ENCODE measurements around the gene DNAJC16.
"Not testable (repeated sequence)": the region's sequence is repeated elsewhere in the genome, so short reads cannot be mapped to it uniquely, and the experiment has no call there.

The DNAJC16 gene

GRCh38 chr1:15485636-15486035 lies 41.0 kb upstream of the DNAJC16 start:
- DNase-seq (ENCODE audit: low read depth): no peak
- no peak overlapping the region for H3K4me3 ChIP-seq (ENCODE audit: low read depth, low read length)
- TF ChIP-seq CTCF (IDR thresholded peaks at IDR 0.05; ENCODE audit: low read depth, low read length, missing control alignments): no peak

- not testable (repeated sequence) for DNase-seq (ENCODE audit: low read depth); H3K4me3 ChIP-seq (ENCODE audit: low read depth, low read length)
Observed at GRCh38 chr1:15486844-15487610, 39.6 kb upstream of the DNAJC16 start.

GRCh38 chr1:15488371-15488770 lies 38.3 kb upstream of the DNAJC16 start:
- DNase-seq (ENCODE audit: low read depth): no peak
- TF ChIP-seq CTCF (IDR thresholded peaks at IDR 0.05; ENCODE audit: low read depth, low read length, missing control alignments): no peak
- H3K4me3 ChIP-seq (ENCODE audit: low read depth, low read length): no peak overlapping the region

GRCh38 chr1:15489052-15489736 lies 37.5 kb upstream of the DNAJC16 start:
- TF ChIP-seq CTCF (IDR thresholded peaks at IDR 0.05; ENCODE audit: low read depth, low read length, missing control alignments): no peak
- no peak overlapping the region for H3K4me3 ChIP-seq (ENCODE audit: low read depth, low read length)
- DNase-seq (ENCODE audit: low read depth): no peak

- H3K4me3 ChIP-seq (ENCODE audit: low read depth, low read length); DNase-seq (ENCODE audit: low read depth): not testable (repeated sequence)
Observed at GRCh38 chr1:15491010-15491409, 35.6 kb upstream of the DNAJC16 start.

GRCh38 chr1:15492596-15492995 lies 34.1 kb upstream of the DNAJC16 start:
- no peak overlapping the region for H3K4me3 ChIP-seq (ENCODE audit: low read depth, low read length)
- TF ChIP-seq CTCF (IDR thresholded peaks at IDR 0.05; ENCODE audit: low read depth, low read length, missing control alignments): no peak
- no peak for DNase-seq (ENCODE audit: low read depth)

GRCh38 chr1:15493869-15494390 lies 32.7 kb upstream of the DNAJC16 start:
- no peak for TF ChIP-seq CTCF (IDR thresholded peaks at IDR 0.05; ENCODE audit: low read depth, low read length, missing control alignments)
- no peak for DNase-seq (ENCODE audit: low read depth)
- no peak overlapping the region for H3K4me3 ChIP-seq (ENCODE audit: low read depth, low read length)

Measured in GM12864 (cell line).